Caco-2 (cell line): ENCODE results near the gene LRFN5. TPM values are rescaled to one million over a fixed set of nuclear protein-coding genes. Genes with fewer than 3 reads are reported as not detected.

Experiments used
- BruUV-seq: library from RNA; stranded (reverse); fragments of 400-500 nt; replicated peaks from 2 replicates; lab custom pipeline; 2021; lab: Mats Ljungman, UMichigan
- CTCF ChIA-PET: fragments of 300-600 bp; sonication (Branson Sonifier 250); formaldehyde crosslinking; loops from one replicate; lab custom pipeline; 2022; ENCODE audit warnings: antibody characterized with exemption; lab: Charles Lee
- POLR2A ChIA-PET: fragments of 300-600 bp; sonication (Branson Sonifier 250); formaldehyde crosslinking; loops from one replicate; lab custom pipeline; 2022; ENCODE audit warnings: antibody characterized with exemption; lab: Charles Lee
- DNase-seq, 2 experiments: peaks; one replicate each; pipeline versions ENCODE4 v3.0.0 to v3.0.0-alpha.2; 2020 to 2022
- H3K27me3 ChIP-seq: replicated peaks from 2 replicates; pipeline ENCODE4 v1.6.0; 2011; ENCODE audit warnings: low read length; ENCODE audit not compliant: control insufficient read depth, insufficient read depth
- H3K36me3 ChIP-seq: 2 replicates; pipeline ENCODE4 v1.5.1; 2011; ENCODE audit warnings: low read length; ENCODE audit not compliant: control insufficient read depth, insufficient read depth
- H3K4me1 ChIP-seq: fragments of 250-450 bp; sonication (Bioruptor Pico); 2 replicates; pipeline ENCODE4 v1.5.1; 2020; ENCODE audit warnings: mild to moderate bottlenecking
- H3K4me3 ChIP-seq: 2 replicates; pipeline ENCODE4 v1.5.1; 2011; ENCODE audit warnings: low read depth, mild to moderate bottlenecking, control low read depth, low read length
- H3K9me3 ChIP-seq: fragments of 250-450 bp; sonication (Bioruptor Pico); 2 replicates; pipeline ENCODE4 v1.5.1; 2020; ENCODE audit warnings: mild to moderate bottlenecking, moderate library complexity
- H3K27ac Mint-ChIP-seq: one replicate; pipeline ENCODE4 v1.8.0; 2022; ENCODE audit warnings: mixed read lengths; ENCODE audit not compliant: unreplicated experiment
- H3K27me3 Mint-ChIP-seq: one replicate; pipeline ENCODE4 v1.8.0; 2022; ENCODE audit warnings: mixed read lengths; ENCODE audit not compliant: insufficient read depth, unreplicated experiment
- H3K36me3 Mint-ChIP-seq: one replicate; pipeline ENCODE4 v1.8.0; 2022; ENCODE audit warnings: mild to moderate bottlenecking, mixed read lengths; ENCODE audit not compliant: insufficient read depth, unreplicated experiment
- H3K4me1 Mint-ChIP-seq: one replicate; pipeline ENCODE4 v1.8.0; 2022; ENCODE audit warnings: low read depth, mixed read lengths; ENCODE audit not compliant: unreplicated experiment
- H3K4me3 Mint-ChIP-seq: one replicate; pipeline ENCODE4 v1.8.0; 2022; ENCODE audit warnings: mild to moderate bottlenecking, moderate library complexity, mixed read lengths; ENCODE audit not compliant: unreplicated experiment
- H3K9me3 Mint-ChIP-seq: one replicate; pipeline ENCODE4 v1.8.0; 2022; ENCODE audit warnings: mixed read lengths; ENCODE audit not compliant: unreplicated experiment
- CTCF ChIP-seq, 2 experiments: fragments of 200-600 bp in 1 of 2; IDR thresholded peaks; 1 replicate in 1 of 2; 2 replicates in 1 of 2; pipeline versions ENCODE4 v1.5.1 to v1.8.0; 2011 to 2022; ENCODE audit warnings: antibody characterized with exemption in 1 of 2, control low read depth in 1 of 2, inconsistent platforms in 1 of 2, low read depth in 1 of 2, low read length in 1 of 2, mild to moderate bottlenecking in 1 of 2, moderate library complexity in 1 of 2; ENCODE audit not compliant: insufficient read depth in 1 of 2, severe bottlenecking in 1 of 2, unreplicated experiment in 1 of 2
- intact Hi-C: fragments of 100-400 bp; cut with micrococcal nuclease; formaldehyde crosslinking; loops from one replicate; pipeline ENCODE4 v1.10.0; 2022; ENCODE audit not compliant: unreplicated experiment
- total RNA-seq: library from RNA; stranded (reverse); gene quantifications from 2 replicates; pipeline ENCODE4 v1.2.3, GENCODE V29; 2022

The LRFN5 gene
- total RNA-seq, 1 experiment from 2014 or later = not detected

GRCh38 chr14:41873686-41874317 is 267.1 kb downstream of the LRFN5 start:
- no peaks in the 10 kb centered on the region for H3K4me1 Mint-ChIP-seq
- no peaks in the 10 kb centered on the region for H3K27me3 ChIP-seq
- H3K9me3 Mint-ChIP-seq = no peaks in the 10 kb centered on the region
- BruUV-seq = no TSS peak
- no peak overlapping the region for H3K27ac Mint-ChIP-seq
- H3K4me3 Mint-ChIP-seq = no peak overlapping the region
- H3K4me3 ChIP-seq = no peak overlapping the region
- ChIA-PET POLR2A (no interaction called here), CTCF (no interaction called here)
- no peak for DNase-seq
- H3K27me3 Mint-ChIP-seq = peaks cover 8% of the 10 kb centered on the region
- no peaks in the 10 kb centered on the region for H3K36me3 ChIP-seq
- no peaks in the 10 kb centered on the region for H3K4me1 ChIP-seq
- no peak for TF ChIP-seq CTCF (IDR thresholded peaks at IDR 0.05; ENCODE audit: insufficient read depth in 1 of 2, low read depth in 1 of 2, low read length in 1 of 2, severe bottlenecking in 1 of 2, unreplicated experiment in 1 of 2)
- intact Hi-C loops = no loop called here
- H3K36me3 Mint-ChIP-seq = no peaks in the 10 kb centered on the region
- no peaks in the 10 kb centered on the region for H3K9me3 ChIP-seq

GRCh38 chr14:41875116-41875515 is 268.4 kb downstream of the LRFN5 start:
- BruUV-seq = no TSS peak
- ChIA-PET POLR2A (no interaction called here), CTCF (no interaction called here)
- Histone ChIP-seq H3K4me1 (no peaks in the 10 kb centered on the region), H3K9me3 (no peaks in the 10 kb centered on the region), H3K4me3 (no peak overlapping the region), H3K36me3 (no peaks in the 10 kb centered on the region), H3K27me3 (no peaks in the 10 kb centered on the region)
- Mint-ChIP-seq H3K4me1 (no peaks in the 10 kb centered on the region), H3K4me3 (no peak overlapping the region), H3K27ac (no peak overlapping the region), H3K27me3 (peaks cover 8% of the 10 kb centered on the region), H3K9me3 (no peaks in the 10 kb centered on the region), H3K36me3 (no peaks in the 10 kb centered on the region)
- intact Hi-C loops = no loop called here
- DNase-seq = no peak
- no peak for TF ChIP-seq CTCF (IDR thresholded peaks at IDR 0.05; ENCODE audit: insufficient read depth in 1 of 2, low read depth in 1 of 2, low read length in 1 of 2, severe bottlenecking in 1 of 2, unreplicated experiment in 1 of 2)

GRCh38 chr14:41878321-41878720 is 271.6 kb downstream of the LRFN5 start:
- no peak overlapping the region for H3K27ac Mint-ChIP-seq
- POLR2A ChIA-PET = no interaction called here
- Histone ChIP-seq H3K36me3 (no peaks in the 10 kb centered on the region), H3K4me1 (no peaks in the 10 kb centered on the region), H3K27me3 (no peaks in the 10 kb centered on the region), H3K9me3 (no peaks in the 10 kb centered on the region), H3K4me3 (no peak overlapping the region)
- no peaks in the 10 kb centered on the region for H3K36me3 Mint-ChIP-seq
- no peak for TF ChIP-seq CTCF (IDR thresholded peaks at IDR 0.05; ENCODE audit: insufficient read depth in 1 of 2, low read depth in 1 of 2, low read length in 1 of 2, severe bottlenecking in 1 of 2, unreplicated experiment in 1 of 2)
- no peaks in the 10 kb centered on the region for H3K4me1 Mint-ChIP-seq
- no peak for DNase-seq
- H3K4me3 Mint-ChIP-seq = no peak overlapping the region
- CTCF ChIA-PET = no interaction called here
- H3K27me3 Mint-ChIP-seq = peaks cover 3% of the 10 kb centered on the region
- no TSS peak for BruUV-seq
- H3K9me3 Mint-ChIP-seq = no peaks in the 10 kb centered on the region
- intact Hi-C loops = no loop called here
